Endometrium (tissue), 2 donors: ENCODE data around the gene CSMD2.
"Not testable (repeated sequence)": the region's sequence is repeated elsewhere in the genome, so short reads cannot be mapped to it uniquely, and the experiment has no call there.

Source experiments
- FAIRE-seq: peaks from 2 replicates; lab custom pipeline; 2012; peaks lifted over from hg19 to GRCh38; lab: Jason Lieb, UNC
- donor health status: control.
- donor health status: control.

The CSMD2 gene

GRCh38 chr1:34052565-34052964, 112.5 kb downstream of the CSMD2 start:
- no peak for FAIRE-seq

GRCh38 chr1:34050709-34051485, 114.1 kb downstream of the CSMD2 start:
- FAIRE-seq, result no peak

GRCh38 chr1:34049994-34050393, 115.0 kb downstream of the CSMD2 start:
- no peak for FAIRE-seq

GRCh38 chr1:34049477-34049876, 115.6 kb downstream of the CSMD2 start:
- FAIRE-seq, result no peak

- FAIRE-seq, result no peak
Observed at GRCh38 chr1:34037856-34038255, 127.2 kb downstream of the CSMD2 start.

GRCh38 chr1:34037109-34037508, 127.9 kb downstream of the CSMD2 start:
- no peak for FAIRE-seq

- no peak for FAIRE-seq
Observed at GRCh38 chr1:34034036-34034435, 131.0 kb downstream of the CSMD2 start.

GRCh38 chr1:34029954-34030353, 135.1 kb downstream of the CSMD2 start:
- no peak for FAIRE-seq

GRCh38 chr1:34029515-34029914, 135.5 kb downstream of the CSMD2 start:
- FAIRE-seq, result no peak

- FAIRE-seq, result no peak
Observed at GRCh38 chr1:34028381-34029055, 136.5 kb downstream of the CSMD2 start.

- no peak for FAIRE-seq
Observed at GRCh38 chr1:34025675-34026074, 139.4 kb downstream of the CSMD2 start.

- no peak for FAIRE-seq
Observed at GRCh38 chr1:34024485-34024884, 140.5 kb downstream of the CSMD2 start.

GRCh38 chr1:34019741-34020552, 145.1 kb downstream of the CSMD2 start:
- no peak for FAIRE-seq

GRCh38 chr1:34018285-34018684, 146.7 kb downstream of the CSMD2 start:
- no peak for FAIRE-seq

- not testable (repeated sequence) for FAIRE-seq
Observed at GRCh38 chr1:34016281-34016680, 148.7 kb downstream of the CSMD2 start.

- no peak for FAIRE-seq
Observed at GRCh38 chr1:34013958-34014737, 150.9 kb downstream of the CSMD2 start.

GRCh38 chr1:34013136-34013535, 151.9 kb downstream of the CSMD2 start:
- no peak for FAIRE-seq

- FAIRE-seq, result no peak
Observed at GRCh38 chr1:34009340-34009985, 155.6 kb downstream of the CSMD2 start.

GRCh38 chr1:34007760-34008159, 157.3 kb downstream of the CSMD2 start:
- no peak for FAIRE-seq

GRCh38 chr1:34005309-34005708, 159.7 kb downstream of the CSMD2 start:
- FAIRE-seq, result no peak

GRCh38 chr1:34002810-34003209, 162.2 kb downstream of the CSMD2 start:
- FAIRE-seq, result no peak
